NCI-H1436 treated with DMSO at 0.1 percent for 48 hours (cell line): ENCODE data around the gene SNX24.
"Not testable (repeated sequence)": the region's sequence is repeated elsewhere in the genome, so short reads cannot be mapped to it uniquely, and the experiment has no call there.

Experiments
- DNase-seq: peaks from one replicate; lab custom pipeline; 2025; lab: John Stamatoyannopoulos, UW

SNX24 gene

GRCh38 chr5:122845229-122846050 lies at the start of gene SNX24:
Gene SNX24, plus strand, starts transcription at chr5:122845613. Its CDS starts 21 bp downstream, at chr5:122845634.
- DNase-seq: no peak

- no peak for DNase-seq
Measured at GRCh38 chr5:122805481-122805880, 39.9 kb upstream of the SNX24 start.

GRCh38 chr5:122810405-122810804 lies 35.0 kb upstream of the SNX24 start:
- DNase-seq: no peak

- no peak for DNase-seq
Measured at GRCh38 chr5:122815218-122815767, 30.1 kb upstream of the SNX24 start.

GRCh38 chr5:122816756-122817155 lies 28.7 kb upstream of the SNX24 start:
- no peak for DNase-seq

GRCh38 chr5:122831984-122832383 lies 13.4 kb upstream of the SNX24 start:
- DNase-seq: no peak

GRCh38 chr5:122835681-122836080 lies 9.7 kb upstream of the SNX24 start:
- no peak for DNase-seq

- no peak for DNase-seq
Measured at GRCh38 chr5:122836947-122837346, 8.5 kb upstream of the SNX24 start.

GRCh38 chr5:122839731-122840130 lies 5.7 kb upstream of the SNX24 start:
- no peak for DNase-seq

- DNase-seq: no peak
Measured at GRCh38 chr5:122842016-122842580, 3.3 kb upstream of the SNX24 start.

- no peak for DNase-seq
Measured at GRCh38 chr5:122844136-122844909, 1.1 kb upstream of the SNX24 start.

GRCh38 chr5:122844910-122845228 lies 544 bp upstream of the SNX24 start:
- no peak for DNase-seq

- no peak for DNase-seq
Measured at GRCh38 chr5:122846051-122846550, 688 bp downstream of the SNX24 start.

GRCh38 chr5:122847687-122848081 lies 2.3 kb downstream of the SNX24 start:
- DNase-seq: no peak

GRCh38 chr5:122849771-122850170 lies 4.4 kb downstream of the SNX24 start:
- no peak for DNase-seq

GRCh38 chr5:122857538-122857937 lies 12.1 kb downstream of the SNX24 start:
- DNase-seq: not testable (repeated sequence)

GRCh38 chr5:122858451-122858850 lies 13.0 kb downstream of the SNX24 start:
- DNase-seq: no peak

- DNase-seq: no peak
Measured at GRCh38 chr5:122863240-122863639, 17.8 kb downstream of the SNX24 start.

- no peak for DNase-seq
Measured at GRCh38 chr5:122863721-122864120, 18.3 kb downstream of the SNX24 start.

GRCh38 chr5:122864400-122864799 lies 19.0 kb downstream of the SNX24 start:
- DNase-seq: no peak

- no peak for DNase-seq
Measured at GRCh38 chr5:122864842-122865241, 19.4 kb downstream of the SNX24 start.

- DNase-seq: no peak
Measured at GRCh38 chr5:122870219-122870856, 24.9 kb downstream of the SNX24 start.
